OCI-LY7 (cell line): ENCODE data around the gene G6PC3.

Experiments
- CTCF ChIP-seq: fragments of 200-600 bp; sonication (generic); conservative IDR thresholded peaks from 2 replicates; pipeline ENCODE4 v1.5.1; 2014; ENCODE audit warnings: mild to moderate bottlenecking, antibody characterized with exemption, low read length, moderate library complexity, mixed read lengths
- EZH2phosphoT487 ChIP-seq: fragments of 200-600 bp; sonication (generic); IDR thresholded peaks from 2 replicates; pipeline ENCODE4 v1.6.1; 2018; ENCODE audit warnings: low read depth, borderline replicate concordance, mild to moderate bottlenecking, mixed run types, antibody characterized with exemption, low read length, moderate library complexity, mixed read lengths

GRCh38 chr17:44123356-44124117 lies 53.0 kb downstream of the G6PC3 start, which contains the start of gene HDAC5:
- TF ChIP-seq CTCF, result peak; percentile 78
- no peak for TF ChIP-seq EZH2phosphoT487
